Activated T-cell treated with anti-CD3 and anti-CD28 coated beads for 48 hours (primary cell): ENCODE data around the gene DEFB128.

ENCODE experiments used
- DNase-seq: peaks from one replicate; pipeline ENCODE4 v3.0.0-alpha.2; 2020; ENCODE audit warnings: low read depth

DEFB128 gene

GRCh38 chr20:152131-152530 is 37.4 kb downstream of the DEFB128 start:
- DNase-seq = no peak

DNA sequence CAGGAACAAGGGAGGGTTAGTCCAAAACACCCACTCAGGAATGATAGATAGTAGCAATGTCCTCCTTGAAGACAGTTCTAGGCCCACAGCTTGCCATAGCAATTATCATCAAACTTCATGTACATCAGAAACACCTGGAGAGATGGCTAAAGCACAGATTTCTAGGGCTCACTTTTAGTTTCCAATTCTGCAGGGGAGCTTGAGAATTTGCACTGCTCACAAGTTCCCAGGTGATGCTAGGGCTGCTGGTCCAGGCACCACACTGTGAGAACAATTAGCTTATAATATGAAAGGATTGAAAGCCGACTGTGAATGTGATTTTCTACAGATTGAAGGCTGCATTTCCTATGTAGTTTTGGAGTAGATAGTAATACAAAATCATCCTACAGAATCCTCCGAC is 43.6 kb downstream of the DEFB128 start:
- DNase-seq = no peak

DNA sequence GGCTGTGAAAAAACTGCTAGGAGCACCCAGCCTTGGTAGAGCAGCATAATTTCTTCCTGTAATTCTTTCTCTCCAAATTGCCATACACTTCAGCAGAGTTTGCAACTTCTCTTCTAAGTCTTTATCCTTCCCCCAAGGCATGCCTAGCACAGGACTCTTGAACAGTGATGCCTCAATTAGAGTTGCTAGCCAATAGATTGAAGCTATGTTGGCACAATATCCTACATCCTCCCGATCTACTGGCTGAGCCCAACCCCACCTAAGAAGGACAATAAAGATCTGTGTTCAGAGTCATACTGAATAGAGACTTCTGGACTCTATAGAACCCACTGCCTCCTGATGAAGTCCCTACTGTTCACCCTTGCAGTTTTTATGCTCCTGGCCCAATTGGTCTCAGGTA is 47.2 kb downstream of the DEFB128 start, which contains the start of gene DEFB126:
DEFB126 (plus strand) TSS at position 301 of the 400 bp plus-strand sequence; CDS start at position 340, 39 bp downstream.
- no peak for DNase-seq
